CD4-positive, alpha-beta T cell treated with Interleukin-17A for 1 hour (primary cell): ENCODE data around the gene SPRR5.

Experiments
- DNase-seq: peaks from one replicate; pipeline ENCODE4 v3.0.0-alpha.2; 2020

SPRR5 gene

GRCh38 chr1:152986578-152986977, 39.6 kb downstream of the SPRR5 start:
- DNase-seq: no peak

DNA sequence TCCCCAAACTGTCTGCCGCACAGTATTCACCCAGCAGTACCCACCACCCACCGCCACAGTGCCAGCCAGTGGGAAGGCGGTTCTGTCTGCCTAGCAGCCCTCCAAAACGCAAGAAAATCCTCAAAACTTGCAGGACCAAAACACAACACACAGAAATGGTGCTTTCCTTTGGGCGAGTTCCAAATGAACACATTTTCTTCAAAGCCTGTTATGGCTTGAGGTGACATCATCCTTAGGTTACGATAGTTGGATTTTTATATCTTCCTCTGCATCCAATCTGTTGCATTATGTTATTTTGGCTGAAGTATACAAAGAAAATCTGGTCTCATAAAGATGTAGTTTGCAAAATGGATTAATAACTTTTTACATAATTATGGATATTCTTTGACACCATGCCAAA, 46.2 kb downstream of the SPRR5 start:
- DNase-seq: no peak

DNA sequence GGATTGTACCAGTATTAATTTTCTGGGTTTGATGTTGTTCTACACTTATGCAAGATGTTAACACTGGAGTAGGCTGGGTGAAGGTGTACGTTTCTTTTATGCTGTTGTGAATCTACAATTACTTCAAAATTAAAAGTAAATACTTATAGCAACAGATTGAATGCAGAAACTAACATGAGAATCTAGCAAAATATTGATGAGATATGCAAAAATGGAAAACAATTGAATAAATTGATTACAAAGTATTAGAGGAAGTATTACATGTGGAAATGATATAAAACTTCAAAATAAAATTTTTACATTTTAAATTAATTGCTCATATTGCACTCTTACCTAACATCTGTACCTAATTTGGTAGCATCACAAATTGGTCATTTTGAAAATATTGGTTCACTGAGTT, 48.8 kb downstream of the SPRR5 start:
- no peak for DNase-seq

DNA sequence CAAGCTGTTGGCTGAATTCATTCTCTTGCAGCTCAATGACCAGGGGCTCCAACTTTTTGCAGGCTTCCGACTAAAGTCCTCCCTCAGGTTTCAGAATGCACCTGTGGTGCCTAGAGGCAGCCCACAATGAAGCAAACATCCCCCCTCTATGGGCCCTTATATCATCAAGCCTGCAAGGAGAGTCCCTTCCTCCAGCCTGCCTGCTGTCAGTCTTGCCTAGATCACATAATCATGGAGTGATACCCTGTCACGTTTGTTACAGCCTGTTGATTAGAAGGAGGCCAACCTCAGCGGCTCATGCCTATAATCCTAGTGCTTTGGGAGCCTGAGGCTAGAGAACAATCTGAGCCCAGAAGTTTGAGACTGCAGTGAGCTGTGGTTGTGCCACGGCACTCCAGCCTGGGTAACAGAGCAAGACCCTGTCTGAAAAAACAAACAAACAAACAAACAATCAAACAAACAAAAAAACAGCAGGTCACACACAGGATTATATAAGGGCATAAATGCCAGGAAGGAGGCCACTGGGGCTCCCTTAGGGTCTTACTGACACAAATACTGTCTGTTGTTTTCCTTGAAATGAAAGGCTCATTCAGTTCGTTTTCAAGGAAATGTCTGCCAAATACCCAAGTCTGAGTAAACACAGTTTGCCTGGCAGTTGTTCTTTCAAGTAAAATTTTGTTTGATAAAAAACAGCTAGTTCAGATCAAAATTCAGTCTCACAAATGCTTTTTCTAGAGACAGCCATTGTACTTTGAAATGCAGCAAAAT, 49.8 kb downstream of the SPRR5 start:
- DNase-seq: no peak

DNA sequence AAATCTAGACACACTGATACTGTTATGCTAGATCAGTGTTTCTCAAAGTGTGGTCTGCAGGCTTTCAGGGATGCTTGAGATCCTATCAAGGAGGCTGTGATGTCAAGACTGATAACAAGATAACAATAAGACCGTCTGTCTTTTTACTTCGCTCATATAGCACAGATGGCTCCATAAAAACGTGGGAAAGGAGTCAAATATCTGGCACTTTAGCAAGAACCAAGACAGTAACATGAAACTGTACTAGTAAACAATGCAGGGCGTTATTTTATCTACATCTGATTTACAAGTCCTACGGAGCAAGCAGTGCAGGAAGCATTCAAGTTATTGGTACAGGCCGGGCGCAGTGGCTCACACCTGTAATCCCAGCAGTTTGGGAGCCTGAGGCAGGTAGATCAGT, 50.9 kb downstream of the SPRR5 start:
- DNase-seq: no peak

DNA sequence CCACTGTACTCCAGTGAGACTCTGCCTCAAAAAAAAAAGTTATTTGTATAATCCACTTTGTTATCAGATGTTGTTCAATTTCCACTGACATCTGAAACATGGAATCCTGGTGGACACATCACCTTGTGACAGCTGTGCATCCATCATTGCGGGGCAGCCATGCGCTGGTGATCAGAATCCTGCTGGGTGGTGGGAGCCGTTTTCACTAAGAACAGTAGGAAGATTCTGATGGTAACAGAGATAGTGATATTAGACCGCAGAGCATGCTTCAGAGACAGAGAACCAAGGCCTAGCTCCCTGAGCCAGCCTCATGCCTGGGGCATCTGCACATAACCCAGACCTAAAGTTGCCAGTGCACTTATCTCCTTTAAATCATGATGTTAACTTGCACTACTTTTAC, 51.5 kb downstream of the SPRR5 start:
- no peak for DNase-seq
